IMR-90 (cell line): ENCODE measurements around the gene ITIH6. TPM values are rescaled to one million over a fixed set of nuclear protein-coding genes. Genes with fewer than 3 reads are reported as not detected.
A peak's percentile ranks its signal among the peaks of the same experiment; 100 is the strongest.
"Not testable (repeated sequence)": the region's sequence is repeated elsewhere in the genome, so short reads cannot be mapped to it uniquely, and the experiment has no call there.

Experiments used
- ATAC-seq: fragments of 200-7000 bp; cut with Tn5 transposase; 2 replicates; pipeline ENCODE4 v1.9.1; 2020; ENCODE audit warnings: low read depth, mild to moderate bottlenecking, moderate library complexity
- BruUV-seq: library from RNA; stranded (reverse); fragments of 400-500 nt; replicated peaks from 2 replicates; lab custom pipeline; 2021; lab: Mats Ljungman, UMichigan
- CTCF ChIA-PET: fragments of 300-600 bp; formaldehyde crosslinking; extraction: SDS; loops from one replicate; lab custom pipeline; 2021; ENCODE audit warnings: antibody characterized with exemption; lab: Yijun Ruan, JAX
- POLR2A ChIA-PET: fragments of 300-600 bp; sonication (Branson Sonifier 250); formaldehyde crosslinking; loops from one replicate; lab custom pipeline; 2022; ENCODE audit warnings: antibody characterized with exemption; ENCODE audit not compliant: unreplicated experiment; lab: Charles Lee
- DNase-seq: peaks from one replicate; pipeline ENCODE4 v3.0.0; 2013
- H2AFZ ChIP-seq: replicated peaks from 2 replicates; pipeline ENCODE3; 2013; ENCODE audit warnings: low read length, mild to moderate bottlenecking; ENCODE audit not compliant: poor library complexity
- H2AK5ac ChIP-seq: 2 replicates; pipeline ENCODE4 v1.6.1; 2013; ENCODE audit warnings: low read depth, low read length, inconsistent platforms
- H2AK9ac ChIP-seq: replicated peaks from 2 replicates; pipeline ENCODE3; 2013; ENCODE audit warnings: mild to moderate bottlenecking, low read depth, low read length, moderate library complexity; ENCODE audit not compliant: poor library complexity
- H2BK120ac ChIP-seq: 2 replicates; pipeline ENCODE4 v1.6.1; 2013; ENCODE audit warnings: low read depth, low read length, inconsistent platforms
- H2BK15ac ChIP-seq: 3 replicates; pipeline ENCODE4 v1.6.1; 2013; ENCODE audit warnings: low read depth, low read length, inconsistent platforms
- H2BK20ac ChIP-seq: 2 replicates; pipeline ENCODE4 v1.6.1; 2013; ENCODE audit warnings: low read depth, mild to moderate bottlenecking, inconsistent platforms, low read length, moderate library complexity
- H2BK5ac ChIP-seq: 2 replicates; pipeline ENCODE4 v1.6.1; 2013; ENCODE audit warnings: mild to moderate bottlenecking, low read depth, low read length, inconsistent platforms; ENCODE audit not compliant: poor library complexity, severe bottlenecking
- H3K14ac ChIP-seq: replicated peaks from 2 replicates; pipeline ENCODE4 v1.6.1; 2013; ENCODE audit warnings: low read depth, low read length, inconsistent platforms
- H3K18ac ChIP-seq: 2 replicates; pipeline ENCODE4 v1.6.1; 2013; ENCODE audit warnings: low read depth, low read length, control low read depth
- H3K23ac ChIP-seq: 2 replicates; pipeline ENCODE4 v1.6.1; 2013; ENCODE audit warnings: low read depth, low read length, inconsistent platforms
- H3K27ac ChIP-seq: 2 replicates; pipeline ENCODE4 v1.5.1; 2013; ENCODE audit warnings: mild to moderate bottlenecking, control low read depth, low read length; ENCODE audit not compliant: insufficient read depth
- H3K27me3 ChIP-seq: 2 replicates; pipeline ENCODE4 v1.6.1; 2013; ENCODE audit warnings: low read length; ENCODE audit not compliant: control insufficient read depth, insufficient read depth
- H3K36me3 ChIP-seq: 2 replicates; pipeline ENCODE4 v1.6.1; 2013; ENCODE audit warnings: low read length, mixed read lengths; ENCODE audit not compliant: control insufficient read depth, insufficient read depth
- H3K4ac ChIP-seq: 2 replicates; pipeline ENCODE4 v1.6.1; 2013; ENCODE audit warnings: low read depth, low read length, inconsistent platforms
- H3K4me1 ChIP-seq: 2 replicates; pipeline ENCODE4 v1.6.1; 2013; ENCODE audit warnings: low read length, mixed read lengths; ENCODE audit not compliant: control insufficient read depth, insufficient read depth
- H3K4me2 ChIP-seq: 2 replicates; pipeline ENCODE4 v1.6.1; 2013; ENCODE audit warnings: low read depth, mild to moderate bottlenecking, control low read depth, low read length, moderate library complexity
- H3K4me3 ChIP-seq: 2 replicates; pipeline ENCODE4 v1.5.1; 2013; ENCODE audit warnings: low read depth, mild to moderate bottlenecking, control low read depth, low read length, moderate library complexity; ENCODE audit not compliant: insufficient read depth
- H3K56ac ChIP-seq: 2 replicates; pipeline ENCODE4 v1.6.1; 2013; ENCODE audit warnings: low read length, inconsistent platforms; ENCODE audit not compliant: insufficient read depth; ENCODE audit errors: extremely low read depth
- H3K79me1 ChIP-seq, 2 experiments: 2 replicates each; pipeline ENCODE4 v1.6.1; 2013; ENCODE audit warnings: low read length in 2 of 2, inconsistent platforms in 1 of 2, low read depth in 1 of 2
- H3K9ac ChIP-seq: 2 replicates; pipeline ENCODE4 v1.6.1; 2013; ENCODE audit warnings: low read depth, low read length, control low read depth
- H3K9me1 ChIP-seq: 2 replicates; pipeline ENCODE4 v1.6.1; 2013; ENCODE audit warnings: low read length, inconsistent platforms; ENCODE audit not compliant: insufficient read depth
- H3K9me3 ChIP-seq: 2 replicates; pipeline ENCODE4 v1.6.1; 2013; ENCODE audit warnings: low read length; ENCODE audit not compliant: control insufficient read depth, insufficient read depth
- H4K20me1 ChIP-seq: 2 replicates; pipeline ENCODE4 v1.6.1; 2013; ENCODE audit warnings: low read length, inconsistent platforms; ENCODE audit not compliant: insufficient read depth
- H4K5ac ChIP-seq: 2 replicates; pipeline ENCODE4 v1.6.1; 2013; ENCODE audit warnings: mild to moderate bottlenecking, low read depth, low read length, control low read depth
- H4K8ac ChIP-seq, 2 experiments: 2 replicates each; pipeline ENCODE4 v1.6.1; 2013; ENCODE audit warnings: low read depth in 2 of 2, low read length in 2 of 2, control low read depth in 1 of 2, inconsistent platforms in 1 of 2
- H4K91ac ChIP-seq: 2 replicates; pipeline ENCODE4 v1.6.1; 2013; ENCODE audit warnings: low read depth, low read length, inconsistent platforms; ENCODE audit not compliant: insufficient read depth
- WGBS, 2 experiments: methylation state at CpG; one replicate each; pipeline versions ENCODE4 v1.1.5 to v1.1.7; 2013; ENCODE audit warnings: missing lambda C conversion rate in 2 of 2; ENCODE audit not compliant: insufficient read length in 1 of 2; ENCODE audit errors: extremely low coverage in 2 of 2; 5-methylcytosine and 5-hydroxymethylcytosine counted together
- dilution Hi-C: fragments of 300-500 bp; cut with HindIII; formaldehyde crosslinking; loops from one replicate; pipeline ENCODE4 v1.14.3; 2018; ENCODE audit warnings: low sequenced_read_pairs; ENCODE audit not compliant: unreplicated experiment
- in situ Hi-C: fragments of 300-500 bp; cut with MboI; formaldehyde crosslinking; loops from 3 replicates; pipeline ENCODE4 v1.14.3; 2019; ENCODE audit warnings: low sequenced_read_pairs, inconsistent platforms, mixed read lengths
- intact Hi-C: fragments of 100-400 bp; cut with micrococcal nuclease; formaldehyde crosslinking; loops from 2 replicates; pipeline ENCODE4 v1.10.0; 2022
- polyA plus RNA-seq, 3 experiments: library from polyadenylated mRNA; depleted of rRNA; stranded (reverse); fragments of >200 nt; gene quantifications; 2 replicates each; pipeline ENCODE4 v1.2.3, GENCODE V29; 2012; ENCODE audit warnings: low replicate concordance in 1 of 3
- total RNA-seq: library from RNA; depleted of rRNA; stranded (reverse); fragments of >200 nt; gene quantifications from 2 replicates; pipeline ENCODE4 v1.2.3, GENCODE V29; 2012

Gene ITIH6
- total and polyA plus RNA-seq, 2 of the 4 experiments (the other 2 are of a cell fraction): not detected

DNA sequence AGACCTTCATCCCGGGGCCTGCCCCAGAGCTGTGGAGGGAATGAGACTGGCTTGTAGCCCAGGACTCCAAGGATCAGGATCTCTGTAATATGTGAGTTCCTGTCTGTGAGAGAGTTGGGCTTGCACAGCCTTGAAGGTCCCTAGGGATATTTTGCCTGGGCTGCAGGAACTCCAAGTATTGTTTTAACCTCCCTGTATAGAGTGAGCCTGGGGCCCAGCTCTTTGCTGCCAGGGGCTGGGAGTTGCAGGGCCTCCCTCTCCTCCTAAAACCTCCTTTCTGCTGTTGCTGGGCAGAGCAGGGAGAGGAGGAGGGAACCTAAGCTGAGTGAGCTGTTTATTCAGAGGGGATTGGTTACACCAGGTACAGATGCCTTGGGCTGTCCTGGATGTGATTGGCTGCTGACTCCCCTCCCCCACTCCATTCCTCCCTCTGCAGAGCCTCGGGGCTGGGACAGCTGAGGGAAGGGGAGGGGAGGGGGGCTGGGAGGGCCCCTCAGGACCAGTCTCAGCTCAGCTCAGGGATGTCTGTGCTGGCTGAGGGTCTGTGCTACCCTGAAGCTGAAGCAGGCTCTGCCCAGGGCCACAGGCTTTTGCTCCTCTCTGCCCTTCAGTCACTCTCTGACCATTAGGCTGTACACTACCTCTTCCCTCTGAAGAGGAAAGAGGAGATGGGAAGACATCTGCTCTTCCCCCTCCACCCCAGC is 23.5 kb downstream of the ITIH6 start:
- H3K56ac ChIP-seq, CTCF ChIA-PET, H3K4me1 ChIP-seq, H2AK5ac ChIP-seq, H3K23ac ChIP-seq, H3K9me3 ChIP-seq, H2BK20ac ChIP-seq, intact Hi-C loops, H4K91ac ChIP-seq, H4K20me1 ChIP-seq, H2BK120ac ChIP-seq, POLR2A ChIA-PET, H3K9ac ChIP-seq, H4K5ac ChIP-seq, H3K4me2 ChIP-seq, H3K79me1 ChIP-seq, H2AFZ ChIP-seq, H3K18ac ChIP-seq, H4K8ac ChIP-seq, dilution Hi-C loops, H2BK15ac ChIP-seq, H3K9me1 ChIP-seq, H3K4me3 ChIP-seq, in situ Hi-C loops, BruUV-seq, H2AK9ac ChIP-seq, H2BK5ac ChIP-seq, H3K27me3 ChIP-seq, DNase-seq, H3K4ac ChIP-seq, H3K14ac ChIP-seq, H3K36me3 ChIP-seq: not testable (repeated sequence)
- peak; percentile 83 for ATAC-seq
- WGBS, 2 experiments: no CpG with 5 or more reads among the region's 2 CpGs
- peak overlapping the region; percentile 59; the same call in 1 of the 2 replicates for H3K27ac ChIP-seq
